WTC11 (cell line): ENCODE results near the gene TEAD1.

ENCODE experiments used
- AFF4 ChIP-seq: sonication (generic); formaldehyde crosslinking; IDR thresholded peaks from 2 replicates; pipeline ENCODE4 v1.8.1; 2023; ENCODE audit warnings: mild to moderate bottlenecking, missing genetic modification reagents, borderline replicate concordance
- ATF6 ChIP-seq: sonication (generic); formaldehyde crosslinking; IDR thresholded peaks from 2 replicates; pipeline ENCODE4 v1.8.1; 2023; ENCODE audit warnings: mild to moderate bottlenecking, missing genetic modification reagents
- IRF2 ChIP-seq: sonication (generic); formaldehyde crosslinking; IDR thresholded peaks from 2 replicates; pipeline ENCODE4 v1.8.0; 2022; ENCODE audit warnings: low read depth, missing genetic modification reagents, borderline replicate concordance
- MLX ChIP-seq: sonication (generic); formaldehyde crosslinking; IDR thresholded peaks from 2 replicates; pipeline ENCODE4 v1.8.1; 2023; ENCODE audit warnings: mild to moderate bottlenecking, missing genetic modification reagents, moderate library complexity
- ZNF219 ChIP-seq: sonication (generic); formaldehyde crosslinking; IDR thresholded peaks from 2 replicates; pipeline ENCODE4 v1.8.0; 2023; ENCODE audit warnings: missing genetic modification reagents, mild to moderate bottlenecking, borderline replicate concordance
- ZNF263 ChIP-seq: sonication (generic); formaldehyde crosslinking; IDR thresholded peaks from 2 replicates; pipeline ENCODE4 v1.8.1; 2022; ENCODE audit warnings: low read depth, mild to moderate bottlenecking, moderate library complexity, missing genetic modification reagents
- ZNF317 ChIP-seq: sonication (generic); formaldehyde crosslinking; IDR thresholded peaks from 2 replicates; pipeline ENCODE4 v1.8.1; 2023; ENCODE audit warnings: low read depth, mild to moderate bottlenecking, moderate library complexity, missing genetic modification reagents, borderline replicate concordance
- ZNF423 ChIP-seq: fragments of 250-450 bp; sonication (Bioruptor Pico); IDR thresholded peaks from 2 replicates; pipeline ENCODE4 v2.1.2; 2022; ENCODE audit warnings: mild to moderate bottlenecking, moderate library complexity

GRCh38 chr11:12734625-12735024 is 60.4 kb downstream of the TEAD1 start:
- no peak for TF ChIP-seq ATF6
- TF ChIP-seq ZNF263 (CRISPR knock-in tag): no peak
- no peak for TF ChIP-seq MLX (CRISPR knock-in tag)
- TF ChIP-seq ZNF423 (CRISPR knock-in tag): no peak
- no peak for TF ChIP-seq AFF4
- no peak for TF ChIP-seq ZNF317
- no peak for TF ChIP-seq IRF2
- no peak for TF ChIP-seq ZNF219 (CRISPR knock-in tag)
